ENCODE data around the gene NKX2-4. TPM values are rescaled to one million over a fixed set of nuclear protein-coding genes. Genes with fewer than 3 reads are reported as not detected.

The NKX2-4 gene
- not detected for total RNA-seq
- not detected for polyA plus RNA-seq
- long read RNA-seq, donor 1 = 0 reads
- long read RNA-seq, donor 2 = 0 reads
- long read RNA-seq, donor 3 = 0 reads

- Histone ChIP-seq H3K27ac (no peak within 1 kb of the TSS), H3K27me3 (peaks cover 51 to 100% (median 99%) of the 10 kb centered on the region in 7 donors), H3K4me3 (peak within 1 kb of the TSS in 5 of 10 donors; percentile 6 to 33 (median 26)), H3K36me3 (no peaks in the 10 kb centered on the region), H3K4me1 (peaks cover 0 to 10% (median 0%) of the 10 kb centered on the region in 9 donors), H3K9me3 (no peaks in the 10 kb centered on the region)
- intact Hi-C loops (cut with DNase I) = no loop called here
- ATAC-seq (no peak), DNase-seq (no peak)
- WGBS, 2 donors = 4% methylated on average over 57 of the region's 57 CpGs
- TF ChIP-seq CTCF (IDR thresholded peaks at IDR 0.05) = no peak
Observed at GRCh38 chr20:21397341-21398108, at the start of gene NKX2-4. TSS of gene NKX2-4 (minus strand) at chr20:21397526. CDS start at chr20:21397399, 127 bp downstream.

- 90 to 93% methylated on average over 2 of the region's 2 CpGs for WGBS, 2 donors
- Histone ChIP-seq H3K36me3 (no peaks in the 10 kb centered on the region), H3K4me1 (no peaks in the 10 kb centered on the region), H3K4me3 (no peak overlapping the region), H3K27ac (no peak overlapping the region), H3K9me3 (no peaks in the 10 kb centered on the region), H3K27me3 (peaks cover 0 to 72% (median 28%) of the 10 kb centered on the region in 7 donors)
- ATAC-seq (no peak), DNase-seq (no peak)
- intact Hi-C loops (cut with DNase I) = loop anchor here in 1 of 10 donors (10.0 kb wide), 1 partner anchor 63 kb away; no protein-coding TSS in a partner anchor
- no peak for TF ChIP-seq CTCF (IDR thresholded peaks at IDR 0.05)
Observed at GRCh38 chr20:21437816-21438215, 40.5 kb upstream of the NKX2-4 start.

GRCh38 chr20:21437248-21437647 is 39.9 kb upstream of the NKX2-4 start:
- Histone ChIP-seq H3K36me3 (no peaks in the 10 kb centered on the region), H3K4me3 (no peak overlapping the region), H3K4me1 (no peaks in the 10 kb centered on the region), H3K27me3 (peaks cover 0 to 69% (median 32%) of the 10 kb centered on the region in 7 donors), H3K9me3 (no peaks in the 10 kb centered on the region), H3K27ac (no peak overlapping the region)
- no peak for ATAC-seq
- 81 to 93% methylated on average over 1 of the region's 1 CpG for WGBS, 2 donors
- intact Hi-C loops (cut with DNase I) = loop anchor here in 1 of 10 donors (10.0 kb wide), 1 partner anchor 62 kb away; no protein-coding TSS in a partner anchor
- DNase-seq = no peak
- TF ChIP-seq CTCF (IDR thresholded peaks at IDR 0.05) = no peak

GRCh38 chr20:21436205-21436604 is 38.9 kb upstream of the NKX2-4 start:
- WGBS, 2 donors = 52 to 64% methylated on average over 4 of the region's 4 CpGs
- Histone ChIP-seq H3K36me3 (no peaks in the 10 kb centered on the region), H3K27me3 (peaks cover 0 to 77% (median 31%) of the 10 kb centered on the region in 7 donors), H3K9me3 (no peaks in the 10 kb centered on the region), H3K27ac (no peak overlapping the region), H3K4me1 (no peaks in the 10 kb centered on the region), H3K4me3 (no peak overlapping the region)
- no peak for ATAC-seq
- no peak for DNase-seq
- intact Hi-C loops (cut with DNase I) = loop anchor here in 1 of 10 donors (10.0 kb wide), 1 partner anchor 61 kb away; no protein-coding TSS in a partner anchor
- no peak for TF ChIP-seq CTCF (IDR thresholded peaks at IDR 0.05)

Measured in heart right ventricle (tissue), 16 donors.